ENCODE results near the gene MTX1. TPM values are rescaled to one million over a fixed set of nuclear protein-coding genes. Genes with fewer than 3 reads are reported as not detected.

The MTX1 gene
- polyA plus RNA-seq, 2 of the 4 experiments (the other 2 are of a cell fraction) = 53.4 to 67.1 TPM

- no peak for TF ChIP-seq SREBF2 (IDR thresholded peaks at IDR 0.05)
Measured at GRCh38 chr1:155184835-155185782, 23.4 kb upstream of the MTX1 start (continued).

- H3K27ac ChIP-seq = no peak overlapping the region
- no peak for TF ChIP-seq ZC3H11A (IDR thresholded peaks at IDR 0.05)
- TF ChIP-seq TP53 (CRISPR knock-in tag; IDR thresholded peaks at IDR 0.05) = no peak
- no peak for TF ChIP-seq SREBF2 (IDR thresholded peaks at IDR 0.05)
- TF ChIP-seq HOXA7 (CRISPR knock-in tag; IDR thresholded peaks at IDR 0.05) = no peak
- no peak for TF ChIP-seq ZFP36 (IDR thresholded peaks at IDR 0.05; ENCODE audit: borderline replicate concordance, partially characterized antibody)
- no peak for TF ChIP-seq HES2 (IDR thresholded peaks at IDR 0.05)
- no peak for TF ChIP-seq E2F6 (IDR thresholded peaks at IDR 0.05; ENCODE audit: borderline replicate concordance, low read depth)
- no peak for TF ChIP-seq RNF2 (IDR thresholded peaks at IDR 0.05; ENCODE audit: borderline replicate concordance, low read depth)
- no peak for TF ChIP-seq CHD4 (IDR thresholded peaks at IDR 0.05; ENCODE audit: borderline replicate concordance)
- TF ChIP-seq ESRRA (IDR thresholded peaks at IDR 0.05; ENCODE audit: borderline replicate concordance, low read length) = no peak
- no peak for TF ChIP-seq CBX2 (IDR thresholded peaks at IDR 0.05; ENCODE audit: borderline replicate concordance, low read depth)
- no peak for TF ChIP-seq EHF (CRISPR knock-in tag; IDR thresholded peaks at IDR 0.05)
- TF ChIP-seq NR3C1 (IDR thresholded peaks at IDR 0.05) = no peak
- TF ChIP-seq EP300 (IDR thresholded peaks at IDR 0.05) = no peak
- no peak for TF ChIP-seq BCL3 (IDR thresholded peaks at IDR 0.05)
- no peak for DNase-seq (ENCODE audit: low read depth in 1 of 2, low spot score in 1 of 2)
- H3K4me2 ChIP-seq = no peak overlapping the region
- H3K4me1 ChIP-seq = 0 out of 3 replicates have a peak, but pooled peaks cover 4% of the 10 kb centered on the region
- H3K9me3 ChIP-seq = no peaks in the 10 kb centered on the region
- no peak overlapping the region for H3K4me3 ChIP-seq
- ChIA-PET POLR2A (interaction anchor here (2.4 kb wide), 1 partner anchor 8 kb away, joined by 11 read pairs; no protein-coding TSS in a partner anchor), CTCF (interaction anchor here (1.0 to 5.6 kb wide), 5 partner anchors 8 to 21 kb away, joined by 5 to 51 read pairs (median 10); partner anchors contain the start of genes KRTCAP2 and TRIM46)
- ATAC-seq = no peak; a peak in 1 of 6 replicates
- 80% methylated on average over 5 of the region's 6 CpGs for WGBS (ENCODE audit: missing lambda C conversion rate)
- FAIRE-seq = no peak
Measured at GRCh38 chr1:155185783-155186066, 22.8 kb upstream of the MTX1 start.

- no peak for FAIRE-seq
- no peaks in the 10 kb centered on the region for H3K9me3 ChIP-seq
- H3K4me3 ChIP-seq = no peak overlapping the region
- 0 out of 3 replicates have a peak, but pooled peaks cover 4% of the 10 kb centered on the region for H3K4me1 ChIP-seq
- WGBS (ENCODE audit: missing lambda C conversion rate) = 63% methylated on average over 8 of the region's 8 CpGs
- ChIA-PET POLR2A (no interaction called here), CTCF (interaction anchor here (1.0 to 5.6 kb wide), 5 partner anchors 9 to 21 kb away, joined by 4 to 51 read pairs (median 8); partner anchors contain the start of genes KRTCAP2 and TRIM46)
- H3K4me2 ChIP-seq = no peak overlapping the region
- peak; percentile 6 to 15; a peak in 3 of 6 replicates for ATAC-seq
- no peak overlapping the region for H3K27ac ChIP-seq
- no peak for DNase-seq (ENCODE audit: low read depth in 1 of 2, low spot score in 1 of 2)
- TF ChIP-seq HOXB5 (CRISPR knock-in tag; IDR thresholded peaks at IDR 0.05) = no peak
Measured at GRCh38 chr1:155186067-155186793, 22.3 kb upstream of the MTX1 start.
